Spleen (tissue), 7 donors: ENCODE results near the gene NHSL1.

ENCODE experiments used
- POLR2A ChIP-seq, 3 donors: fragments of 450-650 bp; IDR thresholded peaks; one replicate each; pipeline ENCODE4 v1.5.1; 2017; ENCODE audit warnings: antibody characterized with exemption in 3 of 3, mild to moderate bottlenecking in 1 of 3
- TF ChIP-seq, protein P1 (sequence below), 11 experiments: fragments of 200-600 bp in 7 of 11; fragments of 450-650 bp in 4 of 11; sonication (generic) in 4 of 11; IDR thresholded peaks in 8 of 11; conservative IDR thresholded peaks in 3 of 11; 1 replicate in 7 of 11; 2 replicates in 4 of 11; pipeline versions ENCODE4 v1.4.0 to v1.8.0; 2016 to 2021; ENCODE audit warnings: antibody characterized with exemption in 11 of 11, inconsistent platforms in 4 of 11, mild to moderate bottlenecking in 1 of 11
- donor health status: DM: no; HTN: no; CAD: no; lungs with moderate emphysema.
- donor health status: DM: no; HTN: no; CAD: no.
- donor health status: DM: no; HTN: no; CAD: no.

DNA sequence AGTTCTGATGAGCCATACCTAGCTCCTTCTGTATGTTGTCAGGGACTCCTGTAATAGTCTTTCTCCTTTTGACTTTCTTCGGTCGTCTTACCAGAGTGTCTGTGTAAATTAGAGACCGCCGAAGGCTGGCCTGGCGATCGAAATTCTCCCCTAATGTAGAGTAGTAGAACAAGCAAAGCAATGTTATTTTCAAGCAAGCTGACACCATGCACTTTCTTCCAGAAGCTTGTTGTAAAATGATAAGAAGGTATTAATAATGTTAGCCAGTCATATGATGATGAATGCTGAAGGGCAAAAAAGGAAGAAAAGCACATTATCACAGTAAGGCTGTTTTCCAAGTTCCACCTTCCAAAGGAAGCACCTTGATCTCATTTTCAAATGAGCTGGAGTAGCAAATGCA lies 57.3 kb downstream of the NHSL1 start:
- no peak for TF ChIP-seq POLR2A (IDR thresholded peaks at IDR 0.05)
- TF ChIP-seq, protein P1, sequence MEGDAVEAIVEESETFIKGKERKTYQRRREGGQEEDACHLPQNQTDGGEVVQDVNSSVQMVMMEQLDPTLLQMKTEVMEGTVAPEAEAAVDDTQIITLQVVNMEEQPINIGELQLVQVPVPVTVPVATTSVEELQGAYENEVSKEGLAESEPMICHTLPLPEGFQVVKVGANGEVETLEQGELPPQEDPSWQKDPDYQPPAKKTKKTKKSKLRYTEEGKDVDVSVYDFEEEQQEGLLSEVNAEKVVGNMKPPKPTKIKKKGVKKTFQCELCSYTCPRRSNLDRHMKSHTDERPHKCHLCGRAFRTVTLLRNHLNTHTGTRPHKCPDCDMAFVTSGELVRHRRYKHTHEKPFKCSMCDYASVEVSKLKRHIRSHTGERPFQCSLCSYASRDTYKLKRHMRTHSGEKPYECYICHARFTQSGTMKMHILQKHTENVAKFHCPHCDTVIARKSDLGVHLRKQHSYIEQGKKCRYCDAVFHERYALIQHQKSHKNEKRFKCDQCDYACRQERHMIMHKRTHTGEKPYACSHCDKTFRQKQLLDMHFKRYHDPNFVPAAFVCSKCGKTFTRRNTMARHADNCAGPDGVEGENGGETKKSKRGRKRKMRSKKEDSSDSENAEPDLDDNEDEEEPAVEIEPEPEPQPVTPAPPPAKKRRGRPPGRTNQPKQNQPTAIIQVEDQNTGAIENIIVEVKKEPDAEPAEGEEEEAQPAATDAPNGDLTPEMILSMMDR (IDR thresholded peaks at IDR 0.05 in 8 of 11, conservative IDR thresholded peaks at IDR 0.05 in 3 of 11): no peak
